ENCODE measurements around the gene COL2A1.
A peak's percentile ranks its signal among the peaks of the same experiment; 100 is the strongest.

The COL2A1 gene

GRCh38 chr12:48010366-48010970, 6.2 kb upstream of the COL2A1 start:
- no peak for DNase-seq

DNA sequence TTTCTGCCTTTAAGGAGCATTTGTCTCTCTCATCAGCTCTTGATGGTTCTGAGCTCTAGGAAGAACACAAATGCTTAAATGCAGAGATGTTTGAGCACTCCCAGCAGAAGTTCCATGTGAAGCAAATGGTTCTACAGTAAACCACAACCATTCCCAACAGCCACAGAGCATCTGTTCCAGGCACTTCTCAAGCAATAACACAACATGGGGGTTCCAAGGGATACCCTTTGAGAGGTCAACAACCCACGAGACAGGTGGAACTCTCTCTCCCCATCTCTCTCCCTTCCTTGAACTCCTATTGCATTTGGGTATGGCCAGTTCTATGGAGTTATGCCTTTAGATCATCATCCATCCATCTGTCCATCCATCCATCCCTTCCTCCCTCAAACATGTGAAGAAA, 5.2 kb upstream of the COL2A1 start:
- no peak for DNase-seq

- DNase-seq, result no peak
Observed at GRCh38 chr12:48008950-48009349, 4.7 kb upstream of the COL2A1 start.

DNA sequence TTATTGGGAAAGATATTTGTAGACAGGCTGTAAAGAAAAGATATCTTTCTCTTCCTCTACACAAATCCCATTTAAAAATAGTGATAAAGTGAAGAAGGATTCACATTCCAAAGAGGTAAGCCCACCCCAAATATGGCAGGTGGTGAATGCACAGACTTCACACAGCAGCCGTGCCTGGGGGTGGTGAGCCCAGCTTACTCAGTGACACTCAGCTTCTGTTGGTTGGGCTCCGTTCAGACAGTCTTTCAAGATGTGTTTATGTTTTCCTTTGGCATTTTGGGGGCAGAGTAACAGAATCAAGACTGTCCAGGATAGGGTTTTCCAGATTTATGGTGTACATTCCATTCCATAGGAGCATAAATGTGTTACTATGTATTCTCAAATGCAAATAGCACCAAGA, 4.1 kb upstream of the COL2A1 start:
- no peak for DNase-seq

DNA sequence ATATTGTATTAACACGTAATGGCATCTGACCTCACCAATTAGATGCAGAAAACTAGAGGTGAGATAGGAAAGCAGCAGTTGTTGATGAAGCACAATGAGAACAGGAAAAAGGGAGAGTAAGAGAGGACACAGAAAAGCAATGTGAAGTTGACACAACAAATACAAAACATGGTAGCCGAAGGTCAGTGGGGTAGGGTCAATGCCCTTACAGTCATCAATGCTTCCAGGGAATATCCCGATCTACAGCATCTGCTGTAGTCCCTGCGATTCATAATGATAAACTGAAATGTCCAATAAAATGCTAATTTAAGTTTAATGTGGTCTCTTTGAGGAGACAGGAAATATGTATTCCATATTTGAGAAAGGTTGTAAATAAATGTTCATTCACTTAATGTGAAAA, 2.9 kb upstream of the COL2A1 start:
- no peak for DNase-seq

- DNase-seq, result no peak
Observed at GRCh38 chr12:48005750-48006021, 1.4 kb upstream of the COL2A1 start.

DNA sequence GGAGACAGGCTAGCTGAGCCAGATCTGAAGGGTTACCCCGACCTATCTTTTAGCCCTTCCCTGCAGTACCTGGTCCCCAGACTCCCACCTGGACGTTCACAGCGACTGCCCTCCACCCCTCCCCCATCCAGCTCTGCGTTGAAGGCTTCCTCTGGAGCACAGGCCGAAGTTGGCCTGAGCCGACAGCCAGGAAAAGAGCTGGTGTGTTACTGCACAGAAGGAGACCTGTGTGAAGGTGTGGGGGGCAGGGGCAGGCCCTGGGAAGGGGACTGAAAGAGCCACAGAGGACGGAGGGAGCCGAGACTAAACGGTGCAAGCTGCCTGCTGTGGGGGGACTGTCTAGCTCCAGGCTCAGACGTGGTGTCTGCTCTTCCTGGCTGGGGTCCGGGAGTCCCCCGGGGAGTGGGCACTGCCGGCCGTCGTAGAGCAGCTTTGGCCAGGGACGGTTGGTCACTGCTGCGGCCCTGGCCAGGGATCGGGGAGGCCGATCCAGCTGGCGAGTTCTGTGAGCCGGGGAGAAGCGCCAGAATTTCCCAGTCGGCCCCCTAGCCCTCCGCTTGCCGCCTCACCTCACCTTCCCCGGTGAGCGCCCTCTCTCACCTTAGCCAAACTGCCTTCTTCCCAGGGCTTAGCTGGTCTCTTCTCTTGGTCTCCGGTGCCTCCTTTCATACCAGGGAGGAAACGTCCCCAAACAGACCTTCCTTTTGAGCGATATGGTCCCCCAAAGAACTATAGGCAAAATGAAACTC, 899 bp upstream of the COL2A1 start:
- DNase-seq, result no peak

DNA sequence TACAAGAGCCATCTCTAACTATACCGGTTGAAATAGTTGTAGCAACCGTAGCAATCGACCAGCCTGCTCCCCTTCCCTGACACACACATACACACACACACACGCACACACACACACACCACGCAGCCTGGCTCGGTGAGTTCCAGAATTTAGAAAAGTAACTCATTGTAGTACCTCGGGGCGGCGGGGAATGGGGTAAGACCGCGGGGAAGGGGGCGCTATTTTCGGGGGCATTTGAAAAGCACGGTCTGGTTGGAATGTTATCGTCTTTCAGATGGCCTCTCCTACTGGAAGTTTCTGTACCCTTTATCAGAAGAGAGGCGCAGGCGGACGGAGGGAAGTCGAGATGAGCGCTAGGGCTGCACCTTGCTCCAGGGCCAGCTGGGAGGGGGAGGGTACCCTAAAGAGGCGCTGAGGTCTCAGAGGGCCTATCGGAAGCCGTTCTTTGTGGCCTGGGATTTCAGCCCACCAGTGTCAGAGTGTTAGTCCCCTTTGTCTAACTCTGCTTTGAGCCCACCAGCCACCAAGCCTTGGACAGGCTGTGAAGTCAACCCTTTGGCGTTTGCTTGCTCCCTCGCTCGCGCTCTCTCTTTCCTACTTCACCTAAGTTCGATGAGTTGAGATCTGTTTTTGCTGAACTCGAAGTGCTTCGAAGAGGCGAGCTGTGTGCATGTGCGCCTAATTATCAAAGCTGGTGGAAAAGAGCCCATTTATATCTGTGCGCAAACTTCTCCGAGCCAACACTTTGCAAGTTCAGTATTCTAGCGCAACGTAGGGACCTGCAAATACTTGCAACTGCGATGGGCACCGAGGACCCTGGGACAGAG, 837 bp downstream of the COL2A1 start:
- no peak for DNase-seq

- DNase-seq, result peak; percentile 12
Observed at GRCh38 chr12:48002773-48003218, 1.5 kb downstream of the COL2A1 start.

DNA sequence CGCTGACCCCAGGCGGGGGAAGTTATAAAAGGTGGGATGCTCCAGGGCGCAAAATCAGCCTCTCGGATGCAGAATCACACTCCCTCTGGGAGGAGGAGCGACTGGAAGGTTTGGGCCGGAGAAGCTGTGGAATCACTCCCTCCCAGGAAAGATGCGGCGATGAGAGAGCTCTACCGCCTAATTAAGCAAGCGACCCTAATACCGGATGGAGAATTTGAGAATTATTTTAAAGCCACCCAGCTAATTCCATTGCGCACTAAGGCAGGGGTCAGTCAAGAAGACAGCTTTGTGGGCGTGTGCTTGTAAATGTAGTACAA, 1.9 kb downstream of the COL2A1 start:
- DNase-seq, result no peak

DNA sequence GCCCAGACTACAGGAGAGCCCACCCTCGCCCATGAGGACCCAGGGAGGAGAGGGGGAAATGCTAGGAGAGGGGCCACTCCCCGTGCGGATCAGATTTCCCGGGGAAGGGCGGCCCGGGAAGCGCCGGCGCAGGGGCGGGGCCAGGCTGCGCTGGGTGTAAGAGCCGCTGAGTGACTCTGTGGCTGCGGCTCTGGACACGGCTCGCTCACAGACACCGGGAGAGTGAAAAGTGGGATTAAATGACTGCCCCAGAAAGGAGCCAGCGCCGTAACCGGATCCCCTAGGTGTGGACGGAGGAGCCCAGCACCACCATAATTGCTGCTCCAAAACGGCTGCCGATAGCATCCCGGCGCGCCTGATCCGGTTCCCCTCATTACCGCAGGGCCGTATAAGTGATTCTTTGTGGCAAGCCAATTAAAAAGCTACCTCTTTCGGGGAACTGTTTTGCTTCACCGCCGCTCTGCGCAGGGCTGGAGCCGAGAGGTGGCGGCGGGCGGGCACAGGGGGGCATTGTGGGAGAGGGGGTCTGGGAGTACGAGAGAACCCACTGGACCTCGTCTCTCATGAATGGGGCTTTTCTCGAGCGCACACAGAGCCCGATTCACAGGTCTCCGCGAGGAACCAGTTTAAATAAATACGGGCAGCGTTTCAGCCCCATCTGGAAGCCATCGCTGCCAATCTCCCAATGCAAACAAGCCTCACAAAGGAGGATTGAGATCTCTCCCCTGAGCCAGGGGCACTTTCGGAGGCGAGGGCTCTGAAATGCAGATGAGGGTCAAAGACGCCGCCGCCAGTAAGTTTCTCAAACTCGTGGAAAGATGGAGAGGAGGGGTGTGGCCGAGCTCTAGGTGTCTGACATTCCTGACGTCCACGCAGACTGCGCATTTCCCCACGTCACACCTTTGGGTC, 2.5 kb downstream of the COL2A1 start:
- peak; percentile 33 for DNase-seq

DNA sequence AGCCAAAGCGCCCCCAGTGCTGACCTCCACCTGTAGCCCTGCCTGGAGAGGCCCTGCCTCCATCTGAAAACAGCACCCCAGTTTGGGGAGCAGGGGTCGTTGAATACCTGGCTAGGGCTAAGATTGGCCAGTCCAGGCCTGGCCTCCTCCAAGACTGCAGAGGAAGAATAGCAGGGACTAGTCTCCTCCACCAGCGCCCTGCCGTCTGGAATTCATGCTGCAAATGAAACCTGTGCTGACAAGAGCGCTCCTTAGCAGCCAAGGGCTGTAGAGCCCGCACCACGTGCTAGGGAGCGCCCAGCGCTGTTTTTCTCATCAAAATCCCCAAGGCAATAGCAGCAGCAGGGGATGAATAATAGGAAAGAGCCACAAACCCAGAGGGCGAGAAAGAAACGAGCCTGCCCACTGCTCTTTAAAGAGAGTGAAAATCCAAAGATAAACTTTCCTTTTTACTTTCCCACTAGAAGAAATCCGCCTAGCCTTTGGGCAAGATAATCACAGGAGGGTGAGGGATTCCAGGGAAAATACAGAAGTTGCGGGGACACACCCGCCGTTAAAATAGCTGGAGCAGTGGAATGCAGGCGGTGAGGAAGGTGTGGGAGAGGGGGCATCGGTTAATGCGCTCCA, 3.3 kb downstream of the COL2A1 start:
- peak; percentile 52 for DNase-seq

DNA sequence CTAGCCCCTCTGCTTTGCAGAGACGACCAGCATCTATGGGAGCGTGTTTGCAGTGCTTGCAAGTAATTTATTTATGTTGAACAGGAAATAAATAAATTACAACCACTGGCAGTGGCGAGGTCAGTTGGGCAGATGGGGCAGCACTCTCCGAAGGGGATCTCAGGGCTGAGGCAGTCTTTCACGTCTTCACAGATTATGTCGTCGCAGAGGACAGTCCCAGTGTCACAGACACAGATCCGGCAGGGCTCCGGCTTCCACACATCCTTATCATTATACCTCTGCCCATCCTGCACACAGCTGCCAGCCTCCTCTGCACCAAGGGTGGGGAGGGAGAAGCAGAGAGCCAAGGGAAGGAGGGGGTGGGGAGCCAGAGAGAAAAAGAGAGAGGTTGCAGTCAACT, 4.5 kb downstream of the COL2A1 start:
- no peak for DNase-seq

DNA sequence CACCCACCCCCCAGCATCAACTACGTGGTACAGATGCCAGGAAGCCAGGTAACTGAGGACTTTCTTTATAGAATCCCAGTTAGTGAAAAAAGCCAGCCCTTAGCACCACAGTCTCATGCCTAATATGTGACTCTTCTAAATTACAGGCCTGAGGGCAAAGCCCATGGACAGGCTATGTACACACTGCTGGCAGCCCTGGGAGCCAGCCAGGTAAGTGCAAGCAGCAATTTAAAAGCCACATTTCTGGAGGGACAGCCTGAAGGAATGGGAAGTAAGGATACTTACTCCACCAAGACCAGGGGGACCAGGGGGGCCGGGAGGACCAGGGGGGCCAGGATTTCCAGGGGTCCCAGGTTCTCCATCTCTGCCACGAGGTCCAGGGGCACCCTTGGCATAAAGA, 7.0 kb downstream of the COL2A1 start:
- DNase-seq, result no peak

DNA sequence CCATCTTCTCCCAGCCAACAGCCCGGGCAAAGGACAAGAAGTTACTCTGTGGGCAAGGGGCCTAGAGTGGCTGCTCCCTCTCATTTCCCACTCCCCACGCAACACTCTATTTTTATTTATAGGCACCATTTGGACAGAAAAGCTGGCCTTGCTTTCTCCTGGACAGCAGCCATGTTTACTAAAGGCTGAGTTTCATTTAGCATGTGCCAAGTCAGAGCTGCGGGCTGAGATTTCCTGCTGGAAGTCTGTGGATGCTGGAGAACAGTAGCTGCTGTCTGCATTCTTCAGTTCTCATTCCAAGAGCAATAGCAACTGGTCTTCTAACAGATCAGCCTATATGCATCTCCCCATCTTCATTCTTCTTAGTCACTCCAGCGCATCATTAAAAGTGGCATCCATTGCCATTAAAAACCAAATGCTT, 8.3 kb downstream of the COL2A1 start:
- peak; percentile 45 for DNase-seq

- DNase-seq, result no peak
Observed at GRCh38 chr12:47993491-47993890, 10.8 kb downstream of the COL2A1 start.

- no peak for DNase-seq
Observed at GRCh38 chr12:47992776-47993175, 11.5 kb downstream of the COL2A1 start.

GRCh38 chr12:47991106-47992061, 12.9 kb downstream of the COL2A1 start:
- DNase-seq, result no peak

DNA sequence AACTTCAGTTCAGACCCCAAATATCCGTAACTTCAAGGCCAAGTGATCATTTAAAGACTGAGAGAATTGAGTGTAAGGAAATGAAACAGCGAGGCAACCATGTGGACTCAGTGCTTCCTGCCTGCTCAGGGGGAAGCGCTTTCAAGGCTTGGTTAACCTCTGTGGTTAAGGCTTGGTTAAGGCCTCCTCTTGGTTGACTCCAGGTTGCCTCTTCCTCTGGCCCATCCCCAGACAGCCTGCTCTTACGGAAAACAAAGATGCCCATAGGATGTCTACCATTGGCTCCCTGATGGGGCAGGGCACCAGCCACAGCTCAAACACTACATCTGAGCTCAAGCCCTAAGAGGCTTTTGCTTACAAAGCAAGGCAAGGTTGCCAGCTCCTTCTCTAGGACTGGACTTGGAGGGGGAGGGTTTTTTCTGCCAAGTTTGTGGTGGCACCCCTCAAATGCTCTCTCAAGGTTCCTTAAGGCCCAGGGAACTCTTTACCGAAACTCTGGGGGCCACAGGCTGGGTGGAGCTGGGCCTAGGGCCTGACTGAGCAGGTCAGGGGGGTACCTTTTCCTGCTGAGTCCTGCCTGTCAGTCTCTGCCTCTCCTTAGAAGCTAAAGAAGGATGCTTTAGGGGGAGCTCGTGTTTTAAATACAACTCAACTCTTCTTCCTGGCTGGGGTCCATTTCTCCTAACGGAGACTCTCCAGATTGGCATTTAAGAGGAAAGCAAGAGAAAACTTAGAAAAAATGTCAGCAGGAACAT, 13.7 kb downstream of the COL2A1 start:
- DNase-seq, result peak; percentile 39

GRCh38 chr12:47989666-47990065, 14.6 kb downstream of the COL2A1 start:
- DNase-seq, result no peak
